A549 (cell line): Measurements from ENCODE around the gene EEF1B2. TPM values are rescaled to one million over a fixed set of nuclear protein-coding genes. Genes with fewer than 3 reads are reported as not detected.
A peak's percentile ranks its signal among the peaks of the same experiment; 100 is the strongest.
"Not testable (repeated sequence)": the region's sequence is repeated elsewhere in the genome, so short reads cannot be mapped to it uniquely, and the experiment has no call there.

Experiments used
- ATAC-seq, 2 experiments: fragments of 200-7000 bp in 1 of 2; fragments of >200 bp in 1 of 2; cut with Nextera tagmentation in 1 of 2; cut with Tn5 transposase in 1 of 2; 3 replicates each; pipeline versions ENCODE4 v1.8.0 to v1.9.1; 2018 to 2020; ENCODE audit warnings: mild to moderate bottlenecking in 1 of 2, moderate library complexity in 1 of 2
- CTCF ChIA-PET: fragments of 300-600 bp; sonication (Branson Sonifier 250); formaldehyde crosslinking; extraction: SDS; loops from one replicate; lab custom pipeline; 2021; ENCODE audit warnings: antibody characterized with exemption, inconsistent platforms; lab: Yijun Ruan, JAX
- POLR2A ChIA-PET: fragments of 350-600 bp; formaldehyde crosslinking; extraction: SDS; loops from one replicate; lab custom pipeline; 2021; ENCODE audit warnings: antibody characterized with exemption, inconsistent platforms; lab: Yijun Ruan, JAX
- DNase-seq, 2 experiments: peaks; one replicate each; pipeline versions ENCODE4 v3.0.0 to v3.0.0-alpha.2; 2011 to 2016; ENCODE audit warnings: low read depth in 1 of 2, low spot score in 1 of 2
- FAIRE-seq: peaks from 2 replicates; lab custom pipeline; 2011; peaks lifted over from hg19 to GRCh38; lab: Jason Lieb, UNC
- H3K27ac ChIP-seq, 2 experiments: fragments of >200 bp; sonication (Bioruptor Twin); formaldehyde crosslinking; 3 replicates each; pipeline ENCODE4 v1.5.1; 2016 to 2017
- H3K4me1 ChIP-seq: fragments of >200 bp; sonication (Bioruptor Twin); formaldehyde crosslinking; 3 replicates; pipeline ENCODE4 v1.6.1; 2016
- H3K4me2 ChIP-seq: fragments of >200 bp; sonication (Bioruptor Twin); formaldehyde crosslinking; 3 replicates; pipeline ENCODE4 v1.6.1; 2016
- H3K4me3 ChIP-seq: fragments of >200 bp; sonication (Bioruptor Twin); formaldehyde crosslinking; 3 replicates; pipeline ENCODE4 v1.5.1; 2016
- H3K9me3 ChIP-seq: fragments of >200 bp; sonication (Bioruptor Twin); formaldehyde crosslinking; 3 replicates; pipeline ENCODE4 v1.6.1; 2016
- FOSB ChIP-seq: fragments of 250-450 bp; sonication (Bioruptor Pico); IDR thresholded peaks from 2 replicates; pipeline ENCODE4 v1.5.0; 2020; ENCODE audit warnings: mild to moderate bottlenecking, moderate library complexity
- FOSL2 ChIP-seq, 2 experiments: fragments of 450-650 bp in 1 of 2; fragments of >200 bp in 1 of 2; sonication (Bioruptor Twin) in 1 of 2; formaldehyde crosslinking; IDR thresholded peaks; 2 replicates each; pipeline versions ENCODE4 v1.5.0 to v1.6.1; 2016 to 2020; ENCODE audit warnings: mild to moderate bottlenecking in 1 of 2, moderate library complexity in 1 of 2
- HOXA7 ChIP-seq: fragments of 250-450 bp; sonication (Bioruptor Pico); IDR thresholded peaks from 2 replicates; pipeline ENCODE4 v1.5.0; 2020; ENCODE audit warnings: mild to moderate bottlenecking, moderate library complexity
- HOXB13 ChIP-seq: fragments of 250-450 bp; sonication (Bioruptor Pico); IDR thresholded peaks from 2 replicates; pipeline ENCODE4 v1.5.0; 2020; ENCODE audit warnings: low read depth, mild to moderate bottlenecking, moderate library complexity
- KDM1A ChIP-seq: fragments of 200-600 bp; sonication (generic); IDR thresholded peaks from 2 replicates; pipeline ENCODE4 v1.6.1; 2016; ENCODE audit warnings: low read depth, mild to moderate bottlenecking
- MAZ ChIP-seq: fragments of 150-350 bp; IDR thresholded peaks from 2 replicates; pipeline ENCODE4 v1.6.1; 2014; ENCODE audit warnings: antibody characterized with exemption, low read depth, low read length, borderline replicate concordance
- NR3C1 ChIP-seq: fragments of >200 bp; sonication (Bioruptor Twin); formaldehyde crosslinking; IDR thresholded peaks from 3 replicates; pipeline ENCODE4 v1.6.1; 2017
- POLR2A ChIP-seq: IDR thresholded peaks from 2 replicates; pipeline ENCODE4 v1.6.1; 2012; ENCODE audit warnings: mild to moderate bottlenecking, low read length
- RAD21 ChIP-seq, 2 experiments: fragments of >200 bp in 1 of 2; sonication (Bioruptor Twin) in 1 of 2; formaldehyde crosslinking in 1 of 2; IDR thresholded peaks in 1 of 2; conservative IDR thresholded peaks in 1 of 2; 2 replicates in 1 of 2; 3 replicates in 1 of 2; pipeline ENCODE4 v1.6.1; 2012 to 2018; ENCODE audit warnings: inconsistent platforms in 1 of 2
- SMC3 ChIP-seq: fragments of >200 bp; sonication (Bioruptor Twin); formaldehyde crosslinking; IDR thresholded peaks from 3 replicates; pipeline ENCODE4 v1.6.1; 2018; ENCODE audit warnings: inconsistent platforms
- TFCP2L1 ChIP-seq: fragments of 250-450 bp; sonication (Bioruptor Pico); IDR thresholded peaks from 2 replicates; pipeline ENCODE4 v1.5.0; 2021; ENCODE audit warnings: mild to moderate bottlenecking
- WGBS: methylation state at CpG from one replicate; pipeline ENCODE4 v1.1.6; 2017; ENCODE audit errors: missing lambda C conversion rate; 5-methylcytosine and 5-hydroxymethylcytosine counted together
- polyA plus RNA-seq, 4 experiments: library from polyadenylated mRNA; depleted of rRNA in 3 of 4; stranded (reverse); fragments of >200 nt; fragmentation: RNase III in 1 of 4; extraction: RNeasy Plus Mini Kit Qiagen cat#74134 plus additional on column Dnase treatment in 1 of 4; gene quantifications; 2 replicates in 3 of 4; 3 replicates in 1 of 4; pipeline ENCODE4 v1.2.3, GENCODE V29; 2011 to 2017
- TF ChIP-seq, protein P1 (sequence below): fragments of 150-350 bp; IDR thresholded peaks from 2 replicates; pipeline ENCODE4 v1.6.1; 2014; ENCODE audit warnings: low read depth, mild to moderate bottlenecking, low read length
- TF ChIP-seq, protein P2 (sequence below): fragments of >200 bp; sonication (Bioruptor Twin); formaldehyde crosslinking; IDR thresholded peaks from 3 replicates; pipeline ENCODE4 v1.5.1; 2016

Gene EEF1B2
- polyA plus RNA-seq, 2 of the 4 experiments (the other 2 are of a cell fraction) = 1,005 to 1,363 TPM

DNA sequence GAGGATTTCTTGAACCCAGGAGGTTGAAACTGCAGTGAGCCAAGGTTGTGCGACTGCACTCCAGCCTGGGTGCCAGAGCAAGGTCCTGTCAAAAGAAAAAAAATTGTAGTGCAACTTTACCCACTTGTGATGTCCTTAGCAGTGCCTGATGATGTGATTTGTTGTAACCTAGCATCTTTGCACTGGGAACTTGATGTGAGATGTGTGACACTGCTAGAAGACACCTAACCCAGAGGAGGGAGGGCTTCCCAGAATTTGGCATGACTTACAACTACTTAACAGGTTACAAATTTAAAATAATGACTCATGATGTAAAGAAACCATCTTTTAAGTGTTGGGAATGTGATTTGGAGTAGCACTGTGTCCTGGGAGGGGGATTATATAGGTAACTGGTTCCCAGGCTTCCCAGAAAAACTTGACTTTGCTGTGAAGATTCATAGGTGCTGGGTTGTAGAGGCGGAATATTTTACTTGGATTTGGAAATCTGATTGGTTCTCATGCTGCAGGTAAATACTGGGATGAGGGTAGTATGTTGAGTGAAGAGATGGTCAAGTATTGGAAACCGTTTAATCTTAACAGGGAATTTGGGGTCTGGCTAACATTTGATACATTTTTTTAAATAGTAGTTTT, 3.7 kb downstream of the EEF1B2 start:
- FAIRE-seq (no peak), ATAC-seq (no peak), DNase-seq (no peak)
- Histone ChIP-seq H3K4me2 (0 out of 3 replicates have a peak overlapping the region, but pooled peaks have one; percentile 14), H3K9me3 (no peaks in the 10 kb centered on the region), H3K4me3 (no peak overlapping the region), H3K4me1 (peaks cover 25% of the 10 kb centered on the region), H3K27ac (no peak overlapping the region)
- CTCF ChIA-PET = interaction anchor here (0.7 to 3.0 kb wide), 8 partner anchors 11 to 154 kb away, joined by 3 to 16 read pairs (median 4); no protein-coding TSS in a partner anchor
- WGBS = 93% methylated on average over 3 of the region's 3 CpGs
- peak; percentile 45; the same call in 1 of the 2 replicates for TF ChIP-seq FOSB (CRISPR knock-in tag)
- no peak for TF ChIP-seq HOXB13 (CRISPR knock-in tag)
- TF ChIP-seq HOXA7 = peak; percentile 19; the same call in 1 of the 2 replicates
- TF ChIP-seq FOSL2 (IDR thresholded peaks at IDR 0.05) = no peak
- TF ChIP-seq FOSL2 (CRISPR knock-in tag; IDR thresholded peaks at IDR 0.05) = peak; percentile 23; the same call in 1 of the 2 replicates
- POLR2A ChIA-PET = interaction anchor here (0.6 to 0.7 kb wide), 2 partner anchors 86 to 216 kb away, joined by 3 to 4 read pairs; no protein-coding TSS in a partner anchor

DNA sequence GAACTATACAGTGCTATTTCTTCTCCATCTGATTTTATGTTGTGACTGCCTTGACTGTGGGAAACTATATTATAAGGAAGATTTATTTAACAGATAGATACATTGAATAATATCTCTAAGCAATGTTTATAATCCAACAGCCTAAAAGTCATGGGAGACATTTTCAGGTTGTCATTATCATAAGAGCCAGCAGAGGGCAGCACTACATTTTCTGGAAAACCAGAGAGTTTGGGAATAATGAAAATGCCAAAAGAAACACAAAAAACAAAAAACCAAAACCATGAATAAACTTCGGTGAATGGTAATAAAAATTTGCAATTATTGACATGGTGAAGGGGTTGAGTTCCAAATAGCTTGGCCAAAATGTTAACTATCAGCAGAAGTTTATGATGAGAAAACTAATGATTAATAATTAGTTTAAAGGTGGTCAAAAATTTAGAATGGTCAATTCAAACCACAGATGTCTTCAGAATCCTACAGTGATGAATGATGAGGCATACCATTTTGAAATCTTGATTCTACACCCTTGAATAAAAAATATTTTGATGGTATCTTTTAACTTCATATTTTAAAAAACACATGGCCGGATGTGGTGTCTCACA, 4.7 kb downstream of the EEF1B2 start:
- H3K9me3 ChIP-seq = no peaks in the 10 kb centered on the region
- TF ChIP-seq POLR2A (no peak), RAD21 (conservative IDR thresholded peaks at IDR 0.05 in 1 of 2, IDR thresholded peaks at IDR 0.05 in 1 of 2) (peak; percentile 62 to 65), SMC3 (peak; percentile 56), KDM1A (no peak), TFCP2L1 (CRISPR knock-in tag) (no peak), MAZ (no peak), NR3C1 (no peak)
- TF ChIP-seq, protein P1, sequence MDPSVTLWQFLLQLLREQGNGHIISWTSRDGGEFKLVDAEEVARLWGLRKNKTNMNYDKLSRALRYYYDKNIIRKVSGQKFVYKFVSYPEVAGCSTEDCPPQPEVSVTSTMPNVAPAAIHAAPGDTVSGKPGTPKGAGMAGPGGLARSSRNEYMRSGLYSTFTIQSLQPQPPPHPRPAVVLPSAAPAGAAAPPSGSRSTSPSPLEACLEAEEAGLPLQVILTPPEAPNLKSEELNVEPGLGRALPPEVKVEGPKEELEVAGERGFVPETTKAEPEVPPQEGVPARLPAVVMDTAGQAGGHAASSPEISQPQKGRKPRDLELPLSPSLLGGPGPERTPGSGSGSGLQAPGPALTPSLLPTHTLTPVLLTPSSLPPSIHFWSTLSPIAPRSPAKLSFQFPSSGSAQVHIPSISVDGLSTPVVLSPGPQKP = no peak
- TF ChIP-seq, protein P2, sequence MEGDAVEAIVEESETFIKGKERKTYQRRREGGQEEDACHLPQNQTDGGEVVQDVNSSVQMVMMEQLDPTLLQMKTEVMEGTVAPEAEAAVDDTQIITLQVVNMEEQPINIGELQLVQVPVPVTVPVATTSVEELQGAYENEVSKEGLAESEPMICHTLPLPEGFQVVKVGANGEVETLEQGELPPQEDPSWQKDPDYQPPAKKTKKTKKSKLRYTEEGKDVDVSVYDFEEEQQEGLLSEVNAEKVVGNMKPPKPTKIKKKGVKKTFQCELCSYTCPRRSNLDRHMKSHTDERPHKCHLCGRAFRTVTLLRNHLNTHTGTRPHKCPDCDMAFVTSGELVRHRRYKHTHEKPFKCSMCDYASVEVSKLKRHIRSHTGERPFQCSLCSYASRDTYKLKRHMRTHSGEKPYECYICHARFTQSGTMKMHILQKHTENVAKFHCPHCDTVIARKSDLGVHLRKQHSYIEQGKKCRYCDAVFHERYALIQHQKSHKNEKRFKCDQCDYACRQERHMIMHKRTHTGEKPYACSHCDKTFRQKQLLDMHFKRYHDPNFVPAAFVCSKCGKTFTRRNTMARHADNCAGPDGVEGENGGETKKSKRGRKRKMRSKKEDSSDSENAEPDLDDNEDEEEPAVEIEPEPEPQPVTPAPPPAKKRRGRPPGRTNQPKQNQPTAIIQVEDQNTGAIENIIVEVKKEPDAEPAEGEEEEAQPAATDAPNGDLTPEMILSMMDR = peak; percentile 85
- TF ChIP-seq, all 56 proteins: peak for 3
- DNase-seq (peak in 1 of 2 experiments; percentile 42), ATAC-seq (no peak), FAIRE-seq (no peak)
- H3K27ac ChIP-seq = no peak overlapping the region
- 48% methylated on average over 2 of the region's 2 CpGs for WGBS
- H3K4me1 ChIP-seq = peaks cover 25% of the 10 kb centered on the region
- POLR2A ChIA-PET = no interaction called here
- H3K4me2 ChIP-seq = no peak overlapping the region
- no peak overlapping the region for H3K4me3 ChIP-seq
- CTCF ChIA-PET = interaction anchor here (0.7 to 3.0 kb wide), 16 partner anchors 10 to 464 kb away, joined by 3 to 16 read pairs (median 3); no protein-coding TSS in a partner anchor

DNA sequence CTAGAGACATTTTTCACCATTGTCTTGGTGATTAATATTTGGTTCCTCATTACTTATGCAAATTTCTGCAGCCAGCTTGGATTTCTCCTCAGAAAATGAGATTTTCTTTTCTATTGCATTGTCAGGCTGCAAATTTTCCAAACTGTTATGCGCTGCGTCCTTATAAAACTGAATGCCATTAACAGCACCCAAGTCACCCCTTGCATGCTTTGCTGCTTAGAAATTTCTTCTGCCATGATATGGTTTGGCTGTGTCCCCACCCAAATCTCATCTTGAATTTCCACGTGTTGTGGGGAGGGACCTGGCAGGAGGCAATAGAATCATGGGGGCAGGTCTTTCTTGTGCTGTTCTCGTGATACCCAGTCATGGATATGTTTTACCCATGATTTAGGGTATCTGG, 8.5 kb downstream of the EEF1B2 start:
- H3K4me2 ChIP-seq, FAIRE-seq, DNase-seq, ATAC-seq, H3K4me3 ChIP-seq, CTCF ChIA-PET, H3K4me1 ChIP-seq, POLR2A ChIA-PET, H3K9me3 ChIP-seq, H3K27ac ChIP-seq: not testable (repeated sequence)
- 88% methylated on average over 4 of the region's 4 CpGs for WGBS

DNA sequence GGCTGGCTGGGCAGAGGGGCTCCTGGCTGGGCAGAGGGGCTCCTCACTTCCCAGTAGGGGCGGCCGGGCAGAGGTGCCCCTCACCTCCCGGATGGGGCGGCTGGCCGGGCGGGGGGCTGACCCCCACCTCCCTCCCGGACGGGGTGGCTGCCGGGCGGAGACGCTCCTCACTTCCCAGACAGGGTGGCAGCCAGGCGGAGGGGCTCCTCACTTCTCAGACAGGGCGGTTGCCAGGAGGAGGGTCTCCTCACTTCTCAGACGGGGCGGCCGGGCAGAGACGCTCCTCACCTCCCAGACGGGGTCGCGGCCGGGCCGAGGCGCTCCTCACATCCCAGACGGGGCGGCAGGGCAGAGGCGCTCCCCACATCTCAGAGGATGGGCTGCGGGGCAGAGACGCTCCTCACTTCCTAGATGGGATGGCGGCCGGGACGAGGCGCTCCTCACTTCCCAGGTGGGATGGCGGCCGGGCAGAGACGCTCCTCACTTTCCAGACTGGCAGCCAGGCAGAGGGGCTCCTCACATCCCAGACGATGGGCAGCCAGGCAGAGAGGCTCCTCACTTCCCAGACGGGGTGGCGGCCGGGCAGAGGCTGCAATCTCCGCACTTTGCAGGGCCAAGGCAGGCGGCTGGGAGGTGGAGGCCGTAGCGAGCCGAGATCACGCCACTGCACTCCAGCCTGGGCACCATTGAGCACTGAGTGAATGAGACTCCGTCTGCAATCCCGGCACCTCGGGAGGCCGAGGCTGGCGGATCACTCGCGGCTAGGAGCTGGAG, 12.1 kb downstream of the EEF1B2 start:
- no CpG with 5 or more reads among the region's 52 CpGs for WGBS
- H3K27ac ChIP-seq, H3K4me3 ChIP-seq, FAIRE-seq, POLR2A ChIA-PET, ATAC-seq, H3K4me1 ChIP-seq, CTCF ChIA-PET, DNase-seq, H3K9me3 ChIP-seq, H3K4me2 ChIP-seq: not testable (repeated sequence)
